HCT116 (cell line): ENCODE measurements around the gene RUNX1. TPM values are rescaled to one million over a fixed set of nuclear protein-coding genes. Genes with fewer than 3 reads are reported as not detected.

Experiments
- ATAC-seq: fragments of 200-7000 bp; cut with Tn5 transposase; 2 replicates; pipeline ENCODE4 v1.9.1; 2020; ENCODE audit warnings: mild to moderate bottlenecking, moderate library complexity
- BruUV-seq: library from RNA; stranded (reverse); fragments of 400-500 nt; replicated peaks from 2 replicates; lab custom pipeline; 2021; lab: Mats Ljungman, UMichigan
- CTCF ChIA-PET: fragments of 300-600 bp; sonication (Branson Sonifier 250); formaldehyde crosslinking; loops from one replicate; lab custom pipeline; 2021; ENCODE audit warnings: antibody characterized with exemption; lab: Charles Lee
- POLR2A ChIA-PET: fragments of 300-600, 350-600 bp; sonication (Branson Sonifier 250); formaldehyde crosslinking; loops from one replicate; lab custom pipeline; 2021; ENCODE audit warnings: antibody characterized with exemption; lab: Charles Lee
- RAD21 ChIA-PET, 2 experiments: fragments of 300-600 bp; sonication (Branson Sonifier 250); formaldehyde crosslinking; loops; one replicate each; lab custom pipeline; 2023; ENCODE audit warnings: low total read pairs in 2 of 2; ENCODE audit not compliant: uncharacterized antibody in 2 of 2, unreplicated experiment in 2 of 2, low non-redundant PET in 1 of 2; lab: Charles Lee
- DNase-seq: peaks from one replicate; pipeline ENCODE4 v3.0.0-alpha.2; 2010; ENCODE audit warnings: low read depth, low spot score
- H2AFZ ChIP-seq: fragments of 200-600 bp; shearing (Covaris generic), sonication (generic); 2 replicates; pipeline ENCODE4 v1.6.1; 2017; ENCODE audit warnings: low read depth, mixed run types, mixed read lengths, antibody characterized with exemption, low read length; ENCODE audit not compliant: poor library complexity, severe bottlenecking
- H3K27ac ChIP-seq: 2 replicates; pipeline ENCODE4 v1.5.1; 2012; ENCODE audit warnings: low read depth, low read length
- H3K27me3 ChIP-seq: fragments of 200-600 bp; sonication (generic); 2 replicates; pipeline ENCODE4 v1.6.1; 2016; ENCODE audit warnings: mixed run types, low read length, mixed read lengths; ENCODE audit not compliant: insufficient read depth
- H3K36me3 ChIP-seq, 2 experiments: fragments of 200-500 bp in 1 of 2; fragments of 200-600 bp in 1 of 2; sonication (Bioruptor generic) in 1 of 2; sonication (generic) in 1 of 2; 2 replicates each; pipeline versions ENCODE4 v1.5.1 to v1.6.1; 2014 to 2016; ENCODE audit warnings: low read length in 2 of 2, inconsistent platforms in 1 of 2, mixed read lengths in 1 of 2, mixed run types in 1 of 2; ENCODE audit not compliant: insufficient read depth in 2 of 2, control insufficient read depth in 1 of 2
- H3K4me1 ChIP-seq, 2 experiments: fragments of 200-600 bp in 1 of 2; sonication (generic) in 1 of 2; 2 replicates each; pipeline versions ENCODE4 v1.5.1 to v1.6.1; 2012 to 2017; ENCODE audit warnings: low read length in 2 of 2, inconsistent platforms in 1 of 2, mild to moderate bottlenecking in 1 of 2, mixed read lengths in 1 of 2, mixed run types in 1 of 2, moderate library complexity in 1 of 2; ENCODE audit not compliant: insufficient read depth in 2 of 2, control insufficient read depth in 1 of 2
- H3K4me2 ChIP-seq: fragments of 200-600 bp; sonication (generic); 2 replicates; pipeline ENCODE4 v1.6.1; 2017; ENCODE audit warnings: mixed run types, low read length, mixed read lengths
- H3K4me3 ChIP-seq, 2 experiments: fragments of 200-600 bp in 1 of 2; sonication (generic) in 1 of 2; replicated peaks in 1 of 2; 2 replicates each; pipeline ENCODE4 v1.5.1; 2011 to 2016; ENCODE audit warnings: low read length in 2 of 2, control low read depth in 1 of 2, low read depth in 1 of 2, mild to moderate bottlenecking in 1 of 2, mixed read lengths in 1 of 2, mixed run types in 1 of 2
- H3K79me2 ChIP-seq: fragments of 200-600 bp; sonication (generic); 2 replicates; pipeline ENCODE4 v1.6.1; 2017; ENCODE audit warnings: mild to moderate bottlenecking, mixed run types, low read length, moderate library complexity, mixed read lengths; ENCODE audit not compliant: insufficient read depth
- H3K9ac ChIP-seq: fragments of 200-600 bp; sonication (generic); 2 replicates; pipeline ENCODE4 v1.6.1; 2016; ENCODE audit warnings: low read length, mixed read lengths
- H3K9me2 ChIP-seq: fragments of 200-600 bp; sonication (generic), shearing (Covaris generic); 2 replicates; pipeline ENCODE4 v1.6.1; 2017; ENCODE audit warnings: mixed run types, mild to moderate bottlenecking, moderate library complexity; ENCODE audit not compliant: insufficient read depth
- H3K9me3 ChIP-seq, 2 experiments: fragments of 200-500 bp in 1 of 2; fragments of 200-600 bp in 1 of 2; sonication (Bioruptor generic) in 1 of 2; sonication (generic) in 1 of 2; 2 replicates each; pipeline ENCODE4 v1.6.1; 2014 to 2017; ENCODE audit warnings: low read length in 2 of 2, mixed read lengths in 2 of 2, inconsistent platforms in 1 of 2, low read depth in 1 of 2, mild to moderate bottlenecking in 1 of 2, mixed run types in 1 of 2, moderate library complexity in 1 of 2; ENCODE audit not compliant: control insufficient read depth in 1 of 2, insufficient read depth in 1 of 2
- H4K20me1 ChIP-seq: fragments of 200-600 bp; sonication (generic), shearing (Covaris generic); 2 replicates; pipeline ENCODE4 v1.6.1; 2017; ENCODE audit warnings: mixed run types, mild to moderate bottlenecking, moderate library complexity; ENCODE audit not compliant: insufficient read depth
- ELF1 ChIP-seq: IDR thresholded peaks from 2 replicates; pipeline ENCODE4 v1.6.1; 2012; ENCODE audit warnings: low read depth, borderline replicate concordance
- FOSL1 ChIP-seq: IDR thresholded peaks from 2 replicates; pipeline ENCODE4 v1.6.1; 2012; ENCODE audit warnings: low read depth
- POLR2A ChIP-seq: IDR thresholded peaks from 2 replicates; pipeline ENCODE4 v1.7.0; 2011; ENCODE audit warnings: borderline replicate concordance; ENCODE audit not compliant: insufficient read depth, insufficient read length; ENCODE audit errors: extremely low read depth
- POLR2AphosphoS5 ChIP-seq: IDR thresholded peaks from 2 replicates; pipeline ENCODE4 v1.6.1; 2011; ENCODE audit warnings: mild to moderate bottlenecking, low read depth, low read length, moderate library complexity
- SP1 ChIP-seq: IDR thresholded peaks from 2 replicates; pipeline ENCODE4 v1.6.1; 2012; ENCODE audit warnings: low read depth
- TCF7L2 ChIP-seq: IDR thresholded peaks from 2 replicates; pipeline ENCODE4 v1.7.0; 2011; ENCODE audit warnings: borderline replicate concordance, inconsistent platforms; ENCODE audit not compliant: insufficient read depth, insufficient read length; ENCODE audit errors: extremely low read depth
- YY1 ChIP-seq: IDR thresholded peaks from 2 replicates; pipeline ENCODE4 v1.6.1; 2011; ENCODE audit warnings: low read length, low read depth, moderate library complexity, mild to moderate bottlenecking; ENCODE audit not compliant: insufficient replicate concordance; ENCODE audit errors: extremely low read depth
- intact Hi-C: fragments of 100-400 bp; cut with micrococcal nuclease; formaldehyde crosslinking; loops from 2 replicates; pipeline ENCODE4 v1.10.0; 2022
- total RNA-seq: library from RNA; stranded (reverse); gene quantifications from one replicate; pipeline ENCODE4 v1.2.1, GENCODE V29; 2021; ENCODE audit not compliant: unreplicated experiment
- TF ChIP-seq, protein P1 (sequence below): IDR thresholded peaks from 2 replicates; pipeline ENCODE4 v1.6.1; 2012

RUNX1 gene
- total RNA-seq, 1 experiment from 2014 or later = 33.5 TPM

GRCh38 chr21:34808569-34809204, 240.4 kb downstream of the RUNX1 start:
- ChIA-PET CTCF (interaction anchor here (1.0 to 2.2 kb wide), 3 partner anchors 12 to 63 kb away, joined by 3 to 7 read pairs (median 6); no protein-coding TSS in a partner anchor), RAD21 (interaction anchor here in 1 of 2 experiments (0.9 to 1.7 kb wide), 3 partner anchors 11 to 63 kb away, joined by 4 to 10 read pairs (median 6); no protein-coding TSS in a partner anchor), POLR2A (interaction anchor here (0.8 to 2.0 kb wide), 4 partner anchors 28 to 81 kb away, joined by 4 to 6 read pairs (median 5); no protein-coding TSS in a partner anchor)
- intact Hi-C loops = loop anchor here (2.0 kb wide), 1 partner anchor 28 kb away; no protein-coding TSS in a partner anchor
- Histone ChIP-seq H3K4me2 (peak overlapping the region; percentile 81), H3K27me3 (no peaks in the 10 kb centered on the region), H3K4me1 (peaks cover 66 to 85% of the 10 kb centered on the region in 2 experiments), H3K27ac (peak overlapping the region; percentile 94), H3K79me2 (peaks cover 19% of the 10 kb centered on the region), H3K9me2 (no peaks in the 10 kb centered on the region), H3K9me3 (peaks cover 3 to 4% of the 10 kb centered on the region in 2 experiments; a peak in 2 of 4 replicates), H4K20me1 (no peaks in the 10 kb centered on the region), H2AFZ (no peak overlapping the region), H3K36me3 (peaks cover 0 to 18% of the 10 kb centered on the region in 2 experiments; a peak in 2 of 4 replicates), H3K9ac (peak overlapping the region; percentile 74), H3K4me3 (peak overlapping the region in 1 of 2 experiments; percentile 44; a peak in 2 of 4 replicates)
- TF ChIP-seq YY1 = peak; percentile 3
- no peak for TF ChIP-seq SP1
- no peak for DNase-seq
- peak; percentile 65 for ATAC-seq
- TSS peak; percentile 48 for BruUV-seq

DNA sequence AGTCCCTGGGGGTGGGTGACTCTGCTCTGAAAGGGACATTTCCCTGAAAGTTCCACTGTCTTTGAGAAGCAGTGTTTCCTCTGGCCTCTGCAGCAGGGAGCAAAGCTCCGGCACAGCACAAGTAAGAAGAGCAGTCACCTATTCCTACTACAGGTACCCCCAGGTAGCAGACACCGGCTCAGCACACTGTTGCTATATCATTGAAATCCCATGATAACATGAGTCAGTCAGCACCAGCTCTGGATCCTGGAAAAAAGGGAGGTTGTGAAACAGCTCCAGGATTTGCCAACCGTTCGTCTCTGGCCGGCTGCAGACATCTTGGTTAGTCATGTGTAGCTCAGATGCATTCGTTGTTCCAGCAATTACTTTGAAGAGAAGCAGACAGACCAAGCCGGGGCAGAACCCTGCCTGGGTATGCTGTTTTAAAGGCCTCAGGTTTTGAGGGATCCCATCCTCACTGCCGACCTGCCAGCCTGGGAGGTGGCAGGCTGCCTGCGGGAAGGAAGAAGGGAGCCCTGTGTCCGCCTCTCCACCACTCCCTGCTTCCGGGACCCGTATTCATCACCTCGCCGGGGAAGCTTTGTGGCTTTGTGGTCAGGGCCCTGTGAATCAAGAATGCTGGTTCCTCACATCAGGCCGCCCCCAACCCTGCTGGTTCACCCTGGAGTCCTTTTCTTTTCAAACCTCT, 241.1 kb downstream of the RUNX1 start:
- BruUV-seq = no TSS peak
- Histone ChIP-seq H3K36me3 (peaks cover 0 to 18% of the 10 kb centered on the region in 2 experiments; a peak in 2 of 4 replicates), H4K20me1 (no peaks in the 10 kb centered on the region), H3K9me2 (no peaks in the 10 kb centered on the region), H3K4me1 (peaks cover 63 to 83% of the 10 kb centered on the region in 2 experiments), H3K79me2 (peaks cover 19% of the 10 kb centered on the region), H3K9me3 (peaks cover 3 to 4% of the 10 kb centered on the region in 2 experiments; a peak in 2 of 4 replicates), H2AFZ (no peak overlapping the region), H3K9ac (peak overlapping the region; percentile 74), H3K4me3 (peak overlapping the region; percentile 13 to 44), H3K4me2 (peak overlapping the region; percentile 81), H3K27me3 (no peaks in the 10 kb centered on the region), H3K27ac (peak overlapping the region; percentile 94)
- ChIA-PET CTCF (interaction anchor here (1.0 to 2.2 kb wide), 3 partner anchors 12 to 62 kb away, joined by 3 to 7 read pairs (median 6); no protein-coding TSS in a partner anchor), RAD21 (interaction anchor here (0.9 to 1.7 kb wide), 4 partner anchors 10 to 62 kb away, joined by 3 to 10 read pairs (median 5); no protein-coding TSS in a partner anchor), POLR2A (interaction anchor here (0.8 to 2.0 kb wide), 7 partner anchors 10 to 81 kb away, joined by 3 to 6 read pairs (median 5); no protein-coding TSS in a partner anchor)
- ATAC-seq = peak; percentile 86
- intact Hi-C loops = loop anchor here (2.0 kb wide), 2 partner anchors 29 to 37 kb away; no protein-coding TSS in a partner anchor
- TF ChIP-seq FOSL1 = no peak
- TF ChIP-seq, protein P1, sequence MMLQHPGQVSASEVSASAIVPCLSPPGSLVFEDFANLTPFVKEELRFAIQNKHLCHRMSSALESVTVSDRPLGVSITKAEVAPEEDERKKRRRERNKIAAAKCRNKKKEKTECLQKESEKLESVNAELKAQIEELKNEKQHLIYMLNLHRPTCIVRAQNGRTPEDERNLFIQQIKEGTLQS = no peak
- TF ChIP-seq POLR2A = no peak
- no peak for TF ChIP-seq ELF1
- TF ChIP-seq TCF7L2 = peak; percentile 64
- TF ChIP-seq POLR2AphosphoS5 = peak; percentile 38; the same call in 1 of the 2 replicates
- peak; percentile 82 for DNase-seq
